CD4-positive, alpha-beta T cell treated with Interleukin-12 subunit alpha and Interleukin-12 subunit beta, for 1 hour (primary cell): ENCODE results near the gene SASS6.
"Not testable (repeated sequence)": the region's sequence is repeated elsewhere in the genome, so short reads cannot be mapped to it uniquely, and the experiment has no call there.

Source experiments
- DNase-seq: peaks from one replicate; pipeline ENCODE4 v3.0.0-alpha.2; 2020

SASS6 gene

GRCh38 chr1:100101564-100101963, 31.2 kb downstream of the SASS6 start:
- DNase-seq = no peak

GRCh38 chr1:100100202-100100601, 32.5 kb downstream of the SASS6 start:
- DNase-seq = no peak

- no peak for DNase-seq
Measured at GRCh38 chr1:100090471-100090870, 42.3 kb downstream of the SASS6 start.

GRCh38 chr1:100089082-100089481, 43.6 kb downstream of the SASS6 start:
- DNase-seq = no peak

- DNase-seq = no peak
Measured at GRCh38 chr1:100087396-100087795, 45.3 kb downstream of the SASS6 start.

GRCh38 chr1:100080331-100080730, 52.4 kb downstream of the SASS6 start:
- no peak for DNase-seq

GRCh38 chr1:100077531-100077930, 55.2 kb downstream of the SASS6 start:
- DNase-seq = no peak

- no peak for DNase-seq
Measured at GRCh38 chr1:100076744-100077143, 56.0 kb downstream of the SASS6 start.

- DNase-seq = no peak
Measured at GRCh38 chr1:100076319-100076718, 56.4 kb downstream of the SASS6 start.

- DNase-seq = no peak
Measured at GRCh38 chr1:100075773-100076172, 57.0 kb downstream of the SASS6 start.

- no peak for DNase-seq
Measured at GRCh38 chr1:100074604-100075395, 57.9 kb downstream of the SASS6 start.

GRCh38 chr1:100073531-100073930, 59.2 kb downstream of the SASS6 start:
- DNase-seq = no peak

GRCh38 chr1:100070201-100070939, 62.4 kb downstream of the SASS6 start:
- no peak for DNase-seq

GRCh38 chr1:100065969-100066227, 66.8 kb downstream of the SASS6 start:
- no peak for DNase-seq

- DNase-seq = no peak
Measured at GRCh38 chr1:100065183-100065968, 67.4 kb downstream of the SASS6 start.

- DNase-seq = no peak
Measured at GRCh38 chr1:100061681-100062080, 71.0 kb downstream of the SASS6 start.

GRCh38 chr1:100053727-100054126, 79.0 kb downstream of the SASS6 start:
- no peak for DNase-seq

- DNase-seq = no peak
Measured at GRCh38 chr1:100053119-100053518, 79.6 kb downstream of the SASS6 start.

GRCh38 chr1:100051893-100052292, 80.8 kb downstream of the SASS6 start:
- DNase-seq = no peak

- DNase-seq = no peak
Measured at GRCh38 chr1:100051401-100051800, 81.3 kb downstream of the SASS6 start.

- DNase-seq = no peak
Measured at GRCh38 chr1:100050139-100050538, 82.6 kb downstream of the SASS6 start.

GRCh38 chr1:100047235-100047708, 85.5 kb downstream of the SASS6 start:
- not testable (repeated sequence) for DNase-seq

GRCh38 chr1:100045206-100045605, 87.5 kb downstream of the SASS6 start:
- no peak for DNase-seq

- DNase-seq = no peak
Measured at GRCh38 chr1:100039591-100039990, 93.1 kb downstream of the SASS6 start.
